Prostate gland (tissue), 2 donors: ENCODE results near the gene RET. TPM values are rescaled to one million over a fixed set of nuclear protein-coding genes. Genes with fewer than 3 reads are reported as not detected.

ENCODE experiments used
- DNase-seq: peaks from one replicate; pipeline ENCODE4 v3.0.0-alpha.2; 2019; ENCODE audit warnings: low spot score
- H3K27ac ChIP-seq, 2 donors: fragments of 200-600 bp; sonication (generic); 2 replicates each; pipeline ENCODE4 v1.5.1; 2017 to 2019
- H3K27me3 ChIP-seq: fragments of 200-600 bp; sonication (generic); replicated peaks from 2 replicates; pipeline ENCODE4 v1.5.1; 2019; ENCODE audit not compliant: insufficient read depth
- H3K36me3 ChIP-seq, 2 donors: fragments of 200-600 bp; sonication (generic); 1 replicate in 1 of 2; 2 replicates in 1 of 2; pipeline versions ENCODE4 v1.5.1 to v1.8.1; 2017 to 2019
- H3K4me1 ChIP-seq: fragments of 200-600 bp; sonication (generic); replicated peaks from 2 replicates; pipeline ENCODE4 v1.5.1; 2019
- H3K4me3 ChIP-seq, 2 donors: fragments of 200-600 bp; sonication (generic); 2 replicates each; pipeline ENCODE4 v1.5.1; 2017 to 2019
- H3K9me3 ChIP-seq: fragments of 200-600 bp; sonication (generic); 2 replicates; pipeline ENCODE4 v1.5.1; 2017
- CTCF ChIP-seq, 4 experiments: fragments of 200-600 bp in 2 of 4; fragments of 450-650 bp in 2 of 4; sonication (generic) in 2 of 4; IDR thresholded peaks; 1 replicate in 3 of 4; 2 replicates in 1 of 4; pipeline ENCODE4 v1.5.1; 2016 to 2019; ENCODE audit warnings: antibody characterized with exemption in 4 of 4, mild to moderate bottlenecking in 2 of 4, moderate library complexity in 2 of 4
- POLR2A ChIP-seq: fragments of 450-650 bp; IDR thresholded peaks from one replicate; pipeline ENCODE4 v1.6.1; 2016; ENCODE audit warnings: antibody characterized with exemption, mild to moderate bottlenecking
- POLR2AphosphoS5 ChIP-seq: sonication (generic); formaldehyde crosslinking; IDR thresholded peaks from one replicate; pipeline ENCODE4 v1.6.1; 2017; ENCODE audit warnings: antibody characterized with exemption
- WGBS: methylation state at CpG from one replicate; pipeline ENCODE4 v1.1.5; 2018; 5-methylcytosine and 5-hydroxymethylcytosine counted together
- intact Hi-C: fragments of 100-400 bp; cut with DNase I; formaldehyde crosslinking; loops from one replicate; pipeline ENCODE4 v1.14.2; 2022
- total RNA-seq, 2 donors: library from RNA; depleted of rRNA; stranded (reverse); fragments of >200 nt; gene quantifications; one replicate each; pipeline ENCODE4 v1.1.0, GENCODE V29; 2016

Gene RET
- total RNA-seq, 2 donors from 2014 or later, result 3.6 to 8.7 TPM

- Histone ChIP-seq H3K4me1 (no peaks in the 10 kb centered on the region), H3K4me3 (no peak overlapping the region), H3K27me3 (no peaks in the 10 kb centered on the region), H3K9me3 (no peaks in the 10 kb centered on the region), H3K27ac (no peak overlapping the region), H3K36me3 (no peaks in the 10 kb centered on the region)
- intact Hi-C loops, result no loop called here
- no peak for DNase-seq
- TF ChIP-seq POLR2AphosphoS5 (no peak), CTCF (IDR thresholded peaks at IDR 0.05) (no peak), POLR2A (no peak)
- 84% methylated on average over 2 of the region's 2 CpGs for WGBS
Measured at GRCh38 chr10:43153901-43154300, 77.0 kb downstream of the RET start.

- Histone ChIP-seq H3K27me3 (no peaks in the 10 kb centered on the region), H3K4me3 (no peak overlapping the region), H3K36me3 (no peaks in the 10 kb centered on the region), H3K9me3 (no peaks in the 10 kb centered on the region), H3K27ac (no peak overlapping the region), H3K4me1 (no peaks in the 10 kb centered on the region)
- intact Hi-C loops, result no loop called here
- TF ChIP-seq POLR2AphosphoS5 (no peak), CTCF (IDR thresholded peaks at IDR 0.05) (no peak), POLR2A (no peak)
- no peak for DNase-seq
- 91% methylated on average over 2 of the region's 2 CpGs for WGBS
Measured at GRCh38 chr10:43155221-43155620, 78.4 kb downstream of the RET start.

GRCh38 chr10:43155741-43156140 is 78.9 kb downstream of the RET start:
- WGBS, result 83% methylated on average over 1 of the region's 1 CpG
- Histone ChIP-seq H3K27me3 (no peaks in the 10 kb centered on the region), H3K4me1 (no peaks in the 10 kb centered on the region), H3K36me3 (no peaks in the 10 kb centered on the region), H3K9me3 (no peaks in the 10 kb centered on the region), H3K27ac (no peak overlapping the region), H3K4me3 (no peak overlapping the region)
- TF ChIP-seq CTCF (IDR thresholded peaks at IDR 0.05) (no peak), POLR2A (no peak), POLR2AphosphoS5 (no peak)
- no peak for DNase-seq
- intact Hi-C loops, result no loop called here

GRCh38 chr10:43156590-43157341 is 79.9 kb downstream of the RET start:
- no peaks in the 10 kb centered on the region for H3K36me3 ChIP-seq
- intact Hi-C loops, result no loop called here
- no peak overlapping the region for H3K27ac ChIP-seq
- 81% methylated on average over 9 of the region's 9 CpGs for WGBS
- H3K27me3 ChIP-seq, result no peaks in the 10 kb centered on the region
- DNase-seq, result no peak
- no peaks in the 10 kb centered on the region for H3K9me3 ChIP-seq
- no peak overlapping the region for H3K4me3 ChIP-seq
- no peak for TF ChIP-seq POLR2AphosphoS5
- TF ChIP-seq POLR2A, result no peak
- TF ChIP-seq CTCF (IDR thresholded peaks at IDR 0.05), result no peak
- H3K4me1 ChIP-seq, result no peaks in the 10 kb centered on the region

- 88% methylated on average over 6 of the region's 6 CpGs for WGBS
- H3K4me1 ChIP-seq, result no peaks in the 10 kb centered on the region
- no peaks in the 10 kb centered on the region for H3K27me3 ChIP-seq
- DNase-seq, result no peak
- TF ChIP-seq CTCF (IDR thresholded peaks at IDR 0.05) (no peak), POLR2AphosphoS5 (no peak), POLR2A (no peak)
- intact Hi-C loops, result no loop called here
- no peak overlapping the region for H3K4me3 ChIP-seq
- no peaks in the 10 kb centered on the region for H3K36me3 ChIP-seq
- no peak overlapping the region for H3K27ac ChIP-seq
- H3K9me3 ChIP-seq, result no peaks in the 10 kb centered on the region
Measured at GRCh38 chr10:43158636-43159035, 81.8 kb downstream of the RET start.
